GM12873 (cell line): ENCODE measurements around the gene WDFY4.

Experiments used
- CTCF ChIP-seq: IDR thresholded peaks from 2 replicates; pipeline ENCODE4 v1.5.1; 2012; ENCODE audit warnings: low read depth, mild to moderate bottlenecking, moderate library complexity, low read length, control low read depth; ENCODE audit not compliant: insufficient read depth; ENCODE audit errors: missing control alignments

WDFY4 gene

GRCh38 chr10:48778193-48778857 is 93.7 kb downstream of the WDFY4 start:
- TF ChIP-seq CTCF: no peak

- no peak for TF ChIP-seq CTCF
Observed at GRCh38 chr10:48779077-48779476, 94.4 kb downstream of the WDFY4 start.

- TF ChIP-seq CTCF: no peak
Observed at GRCh38 chr10:48779546-48780152, 95.0 kb downstream of the WDFY4 start.

GRCh38 chr10:48780341-48780740 is 95.7 kb downstream of the WDFY4 start:
- TF ChIP-seq CTCF: no peak

GRCh38 chr10:48782386-48782785 is 97.7 kb downstream of the WDFY4 start:
- TF ChIP-seq CTCF: no peak

- no peak for TF ChIP-seq CTCF
Observed at GRCh38 chr10:48784031-48784430, 99.4 kb downstream of the WDFY4 start.

DNA sequence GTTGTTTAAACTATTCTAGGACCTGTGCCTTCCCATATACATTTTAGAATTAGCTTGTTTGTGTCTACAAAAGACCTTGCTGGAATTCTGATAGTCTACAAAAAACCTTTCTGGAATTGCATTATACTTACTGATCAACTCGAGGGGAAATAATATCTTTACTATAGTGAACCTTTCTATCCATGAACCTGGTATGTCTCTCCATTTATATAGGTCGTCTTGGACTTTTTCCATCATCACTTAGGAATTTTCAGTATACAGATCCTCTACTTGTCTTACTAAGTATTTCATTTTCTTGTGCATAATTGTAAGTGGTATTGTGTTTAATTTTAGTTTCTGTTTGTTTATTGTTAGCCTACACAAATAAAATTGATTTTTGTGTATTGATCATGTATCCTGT is 101.1 kb downstream of the WDFY4 start:
- TF ChIP-seq CTCF: no peak
